HG03342 (cell line): ENCODE results near the gene YARS1.

Source experiments
- ATAC-seq: cut with Tn5 transposase; IDR thresholded peaks from one replicate; pipeline ENCODE4 v1.9.1; 2021; ENCODE audit warnings: mild to moderate bottlenecking, moderate library complexity; ENCODE audit not compliant: unreplicated experiment

The YARS1 gene

GRCh38 chr1:32766328-32766972, 50.7 kb downstream of the YARS1 start:
- ATAC-seq, result no peak

GRCh38 chr1:32765570-32766327, 51.4 kb downstream of the YARS1 start:
- ATAC-seq, result no peak

DNA sequence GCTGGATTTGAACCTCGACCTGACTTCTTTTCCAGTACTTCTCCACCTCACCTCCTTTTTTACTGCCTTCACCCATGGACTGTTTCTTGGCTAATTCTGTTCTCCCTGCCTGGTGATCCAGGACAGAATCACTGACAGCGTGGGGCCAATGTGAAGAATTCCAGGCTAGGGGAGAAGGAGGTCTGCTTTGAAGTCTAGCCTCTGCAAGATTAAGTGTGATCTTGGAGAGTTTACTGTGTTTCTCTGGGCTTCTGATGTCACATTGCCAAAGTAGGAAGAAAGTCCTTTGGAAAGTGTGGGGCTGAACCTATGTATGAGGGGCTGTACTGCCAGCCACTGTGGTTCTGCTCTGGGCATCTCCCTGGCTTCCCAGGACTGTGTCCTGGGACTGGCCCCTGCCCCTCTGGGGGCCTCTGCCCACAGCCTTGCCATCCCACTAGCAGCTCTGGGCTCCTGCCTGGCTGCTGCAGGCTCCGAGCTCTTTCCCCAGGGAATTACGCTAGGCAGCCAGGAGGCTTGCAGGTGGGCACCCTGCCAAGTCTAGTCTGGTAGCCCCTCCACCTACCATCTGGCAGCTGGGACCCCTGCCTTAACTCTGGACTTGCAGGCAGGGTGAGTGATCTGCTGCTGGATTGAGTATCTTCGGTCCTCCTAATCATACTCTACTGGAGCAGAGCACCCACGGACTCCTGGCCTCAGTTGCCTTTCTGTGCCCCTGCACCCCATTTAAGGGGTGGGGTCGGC, 52.2 kb downstream of the YARS1 start:
- ATAC-seq, result no peak

GRCh38 chr1:32763221-32763620, 53.9 kb downstream of the YARS1 start:
- ATAC-seq, result no peak

DNA sequence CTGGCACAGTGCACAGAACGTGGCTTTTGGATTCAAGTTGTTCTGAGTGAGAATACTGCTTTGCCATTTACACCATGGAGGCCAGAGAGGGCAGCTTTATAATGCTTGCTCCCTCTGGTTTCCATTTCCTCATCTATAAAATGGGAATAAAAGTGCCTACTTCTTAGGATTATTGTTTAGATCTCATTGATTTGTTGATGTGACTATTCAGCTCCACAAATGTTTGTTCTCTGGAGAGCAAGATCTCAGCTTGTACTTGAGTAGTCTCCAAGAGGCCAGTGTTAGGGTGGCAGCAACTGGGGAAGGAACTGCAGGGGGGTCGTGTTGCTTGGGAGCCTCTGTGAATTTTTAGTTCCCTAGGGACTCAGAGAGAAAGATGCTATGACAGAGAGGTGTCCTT, 55.2 kb downstream of the YARS1 start:
- ATAC-seq, result no peak

DNA sequence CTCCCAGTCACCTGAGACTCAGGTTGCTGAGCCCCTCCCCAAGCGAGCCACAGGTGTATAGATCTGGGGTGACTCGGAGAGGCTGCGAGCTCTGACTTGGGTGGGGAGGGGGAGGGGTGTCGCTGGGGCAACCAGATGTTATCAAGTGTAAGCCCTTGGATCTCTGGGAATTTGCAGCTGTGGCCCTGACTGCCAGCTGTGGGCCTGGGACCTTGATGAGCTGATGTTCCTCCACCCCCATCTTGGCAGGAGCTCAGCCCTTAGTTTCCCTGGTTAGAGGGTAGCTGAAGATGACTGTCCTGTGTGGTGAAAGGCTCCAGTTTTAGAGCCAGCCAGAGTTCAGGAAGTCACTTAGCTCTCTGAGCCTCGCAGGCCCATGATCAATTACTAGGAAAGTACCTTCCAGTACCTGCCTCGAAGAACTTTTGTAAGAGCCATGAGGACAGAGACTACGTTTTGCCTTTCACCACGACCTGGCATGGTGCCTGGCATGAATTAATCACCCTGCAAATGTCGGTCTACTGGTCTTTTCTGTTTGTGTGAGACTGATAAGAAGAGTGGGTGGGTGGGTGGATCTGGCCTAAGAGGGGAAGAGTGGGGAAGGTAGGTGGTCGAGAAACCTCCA, 55.8 kb downstream of the YARS1 start:
- no peak for ATAC-seq

DNA sequence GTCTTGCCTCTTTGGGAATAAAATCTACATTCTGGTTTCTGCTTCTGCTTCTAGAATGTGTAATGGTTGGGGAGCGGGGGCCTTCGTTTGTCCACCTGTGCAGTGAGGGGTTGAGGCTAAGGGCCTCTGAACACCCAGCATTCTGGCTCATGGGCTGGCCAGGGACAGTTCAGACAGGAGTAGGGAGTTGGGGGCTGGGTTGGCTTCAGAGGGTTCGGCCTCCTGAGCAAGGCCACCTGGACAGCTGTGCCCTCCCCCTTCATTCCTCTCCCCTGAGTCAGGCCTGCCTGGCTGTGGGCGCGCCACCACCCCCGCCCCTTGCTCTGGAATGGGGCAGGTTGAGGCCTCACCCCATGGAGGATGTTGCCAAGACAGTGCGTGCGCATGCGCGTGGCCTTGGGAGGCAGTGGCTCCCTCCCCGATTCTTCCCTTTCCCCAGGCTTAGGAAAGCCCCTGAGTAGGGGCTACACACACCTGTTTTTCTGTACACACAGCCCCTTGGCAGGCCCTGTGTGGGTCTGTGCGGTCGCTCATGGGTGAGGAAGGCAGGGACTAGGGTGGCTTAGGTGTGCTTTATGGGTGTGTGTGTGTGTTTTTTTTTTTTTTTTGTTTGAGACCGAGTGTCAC, 57.0 kb downstream of the YARS1 start:
- ATAC-seq, result no peak

- ATAC-seq, result no peak
Observed at GRCh38 chr1:32759521-32759981, 57.6 kb downstream of the YARS1 start.

DNA sequence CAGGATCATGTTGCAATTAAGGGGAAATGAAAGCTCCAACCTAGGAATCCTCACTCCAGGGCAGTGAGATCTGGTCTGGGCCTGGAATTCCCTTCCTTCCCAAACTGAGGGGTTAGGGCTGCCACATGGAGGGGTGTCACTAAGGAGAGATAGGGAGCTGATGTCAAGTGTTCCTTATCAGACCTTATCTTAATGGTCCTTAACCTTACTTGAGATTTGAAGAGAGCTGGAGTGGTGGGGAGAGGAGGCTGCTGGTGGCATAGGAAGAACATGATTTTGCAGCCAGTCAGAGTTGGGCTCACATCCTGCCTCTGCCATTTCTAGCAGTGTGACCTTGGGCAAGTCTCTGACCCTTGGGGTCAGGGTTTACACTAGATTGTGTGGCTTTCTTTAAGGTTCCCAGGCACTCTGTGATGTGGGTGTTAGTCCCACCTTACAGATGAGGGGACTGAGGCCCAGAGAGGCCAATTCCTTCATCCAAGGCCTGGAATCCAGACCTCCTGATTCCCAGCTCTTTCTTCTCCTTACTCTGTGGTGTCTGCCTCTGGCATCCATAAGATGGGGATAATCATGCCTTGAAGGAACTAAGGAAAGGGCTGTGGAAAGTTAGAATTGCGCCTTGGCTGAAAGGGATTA, 58.2 kb downstream of the YARS1 start:
- no peak for ATAC-seq

DNA sequence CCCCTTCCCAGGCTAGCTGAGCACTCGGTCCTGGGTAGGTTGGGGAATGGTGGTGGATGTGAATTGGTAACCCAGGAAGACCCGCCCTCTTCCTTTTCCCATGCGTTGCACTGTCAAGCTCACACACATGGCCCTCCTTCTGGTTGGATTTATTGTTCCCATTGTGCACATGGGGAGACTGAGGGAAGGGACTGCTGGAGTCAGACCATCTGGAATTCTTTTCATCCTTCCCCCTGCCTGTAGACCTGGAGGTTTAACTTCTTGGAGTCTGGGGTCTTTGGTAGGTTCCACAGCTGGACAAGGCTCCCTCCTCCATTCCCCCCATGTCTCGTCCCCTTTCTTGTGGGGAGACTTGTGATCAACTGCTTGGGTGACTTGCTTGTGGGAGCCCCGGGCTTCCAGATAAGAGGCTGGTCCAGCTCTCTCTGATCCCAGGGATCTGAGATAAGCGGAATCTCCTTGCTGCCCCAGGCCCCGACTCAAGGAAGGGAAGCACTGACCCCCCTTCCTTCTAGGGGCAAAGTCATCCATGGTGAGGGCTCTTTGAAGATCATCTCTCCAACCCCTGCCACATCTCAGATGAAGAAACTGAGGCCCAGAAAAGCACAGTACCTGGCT, 58.9 kb downstream of the YARS1 start:
- ATAC-seq, result no peak

GRCh38 chr1:32757213-32757895, 59.8 kb downstream of the YARS1 start:
- ATAC-seq, result no peak

DNA sequence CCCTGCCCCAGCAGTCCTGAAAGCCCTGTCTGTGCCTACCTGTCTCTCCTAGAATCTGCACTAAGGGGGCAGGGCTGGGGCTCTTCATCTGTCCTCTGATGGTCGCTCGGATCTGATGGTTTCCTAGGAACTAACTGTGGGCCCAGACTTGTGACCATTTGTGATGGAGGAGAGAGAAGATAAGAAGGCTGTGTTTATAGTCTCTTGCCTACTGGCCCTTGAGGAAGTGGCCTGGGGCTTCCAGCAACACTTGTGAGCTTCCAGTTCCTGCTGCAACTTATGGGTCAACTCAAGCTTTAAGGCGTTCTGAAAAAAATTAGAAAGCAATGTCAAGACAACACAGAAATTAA, 61.4 kb downstream of the YARS1 start:
- ATAC-seq, result no peak

- ATAC-seq, result no peak
Observed at GRCh38 chr1:32755098-32755809, 61.9 kb downstream of the YARS1 start.

GRCh38 chr1:32754317-32755097, 62.7 kb downstream of the YARS1 start:
- no peak for ATAC-seq

DNA sequence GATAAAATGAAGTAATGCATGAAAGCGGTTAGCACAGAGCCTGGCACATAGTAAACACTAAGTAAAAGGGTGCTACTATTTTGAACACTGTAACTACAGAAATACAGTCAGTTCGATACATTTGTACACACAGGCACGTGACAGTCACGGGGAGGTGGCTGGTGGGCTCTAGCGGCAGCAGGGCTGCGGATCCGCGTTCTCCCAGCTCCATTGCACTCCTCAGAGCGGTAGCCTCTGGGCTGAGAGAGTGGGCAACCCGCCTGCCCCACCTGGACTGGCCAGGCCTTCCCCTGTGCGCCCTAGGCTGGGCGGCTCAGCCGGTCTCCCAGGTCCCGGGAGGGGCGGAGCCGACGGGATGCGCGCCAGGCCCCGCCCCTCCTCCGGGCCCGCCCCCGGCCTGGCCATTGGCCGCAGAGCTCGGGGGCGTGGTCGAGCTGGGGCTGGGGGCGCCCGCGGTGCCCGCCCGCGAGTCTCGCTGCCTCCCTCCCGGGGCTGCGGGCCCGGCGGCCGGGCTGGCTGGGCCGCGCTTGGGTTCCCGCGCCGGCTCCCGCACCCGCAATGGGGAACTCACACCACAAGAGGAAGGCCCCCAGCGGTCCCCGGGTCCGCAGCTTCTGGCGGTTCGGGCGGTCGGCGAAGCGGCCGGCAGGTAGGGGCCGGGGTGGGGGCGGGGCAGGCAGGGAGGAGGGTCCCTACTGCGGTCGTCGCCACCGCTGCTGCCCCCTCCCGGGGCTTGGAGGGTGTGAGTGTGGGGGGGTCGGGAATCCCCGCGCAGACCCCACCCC, 63.4 kb downstream of the YARS1 start:
- no peak for ATAC-seq

DNA sequence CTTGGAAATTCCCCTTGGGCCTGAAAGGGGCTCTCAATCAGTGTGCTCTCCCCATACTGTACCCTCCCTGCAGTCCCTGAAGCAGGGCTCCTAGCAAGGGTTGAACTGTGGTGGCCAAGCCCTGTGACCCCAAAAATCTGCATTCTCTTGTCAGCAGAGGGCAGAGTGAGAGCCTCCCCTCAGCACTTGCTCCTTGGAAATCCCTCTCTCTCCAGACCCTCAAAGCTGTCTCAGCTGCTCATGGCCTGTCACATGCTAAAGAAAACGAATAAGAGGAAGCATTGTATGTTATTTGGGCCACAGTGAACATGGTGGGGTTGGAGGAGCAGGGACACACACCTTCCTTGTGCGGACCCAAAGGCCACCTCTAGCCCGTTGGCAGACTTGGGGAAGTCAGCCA, 67.4 kb downstream of the YARS1 start:
- ATAC-seq, result no peak

DNA sequence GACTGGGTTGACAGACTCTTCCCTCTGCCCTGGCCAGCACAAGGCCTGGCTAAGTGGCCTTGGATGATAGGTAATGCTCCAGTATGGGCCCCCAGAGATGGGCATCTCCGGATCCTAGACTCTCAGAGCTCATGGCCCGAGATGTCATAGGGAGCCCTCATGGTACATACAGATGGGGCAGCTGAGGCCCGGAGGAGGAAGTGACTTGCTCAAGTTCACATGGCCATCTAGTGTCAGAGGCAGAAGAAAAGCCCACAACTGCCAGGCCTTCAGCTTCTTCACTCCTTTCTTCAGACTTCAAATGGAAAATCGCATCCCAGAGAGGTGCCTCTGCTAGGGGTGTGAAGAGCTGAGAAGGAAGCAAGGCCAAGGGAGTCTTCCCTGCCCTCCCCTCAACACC, 67.8 kb downstream of the YARS1 start:
- ATAC-seq, result no peak
